GM12878 (cell line): ENCODE data around the gene NBDY.

Experiments used
- ATF3 ChIP-seq: IDR thresholded peaks from 2 replicates; pipeline ENCODE4 v1.6.1; 2011; ENCODE audit warnings: low read depth, mild to moderate bottlenecking, low read length, moderate library complexity, borderline replicate concordance; ENCODE audit errors: extremely low read depth
- CTCF ChIP-seq, 3 experiments: IDR thresholded peaks in 2 of 3; conservative IDR thresholded peaks in 1 of 3; 2 replicates each; pipeline ENCODE4 v1.5.1; 2011; ENCODE audit warnings: low read depth in 3 of 3, low read length in 3 of 3, mild to moderate bottlenecking in 3 of 3, control low read depth in 2 of 3, moderate library complexity in 2 of 3, inconsistent platforms in 1 of 3, mixed read lengths in 1 of 3; ENCODE audit not compliant: control insufficient read depth in 2 of 3, insufficient read depth in 1 of 3; ENCODE audit errors: extremely low read depth in 1 of 3
- KDM1A ChIP-seq: fragments of 200-600 bp; sonication (generic); IDR thresholded peaks from 2 replicates; pipeline ENCODE4 v1.6.1; 2016; ENCODE audit warnings: borderline replicate concordance
- NR2C2 ChIP-seq: IDR thresholded peaks from 2 replicates; pipeline ENCODE4 v1.6.1; 2011; ENCODE audit warnings: borderline replicate concordance, low read depth; ENCODE audit not compliant: control insufficient read depth, insufficient read length
- POLR2A ChIP-seq: IDR thresholded peaks from 2 replicates; pipeline ENCODE4 v1.6.1; 2011; ENCODE audit warnings: low read depth, mild to moderate bottlenecking, low read length
- TARDBP ChIP-seq: IDR thresholded peaks from 2 replicates; pipeline ENCODE4 v1.6.1; 2016; ENCODE audit warnings: borderline replicate concordance
- YY1 ChIP-seq: IDR thresholded peaks from 2 replicates; pipeline ENCODE4 v1.6.1; 2011; ENCODE audit warnings: low read depth, mild to moderate bottlenecking, low read length

- TF ChIP-seq YY1 (no peak), NR2C2 (no peak), POLR2A (no peak), ATF3 (no peak), CTCF (IDR thresholded peaks at IDR 0.05 in 2 of 3, conservative IDR thresholded peaks at IDR 0.05 in 1 of 3; ENCODE audit: control insufficient read depth in 2 of 3, extremely low read depth in 1 of 3, insufficient read depth in 1 of 3, low read depth in 3 of 3, low read length in 3 of 3) (no peak), KDM1A (no peak), TARDBP (no peak)
Measured at GRCh38 chrX:56795309-56795868, 66.3 kb downstream of the NBDY start.
